ENCODE results near the gene NRXN2.
A peak's percentile ranks its signal among the peaks of the same experiment; 100 is the strongest.
"Not testable (repeated sequence)": the region's sequence is repeated elsewhere in the genome, so short reads cannot be mapped to it uniquely, and the experiment has no call there.

The NRXN2 gene

DNA sequence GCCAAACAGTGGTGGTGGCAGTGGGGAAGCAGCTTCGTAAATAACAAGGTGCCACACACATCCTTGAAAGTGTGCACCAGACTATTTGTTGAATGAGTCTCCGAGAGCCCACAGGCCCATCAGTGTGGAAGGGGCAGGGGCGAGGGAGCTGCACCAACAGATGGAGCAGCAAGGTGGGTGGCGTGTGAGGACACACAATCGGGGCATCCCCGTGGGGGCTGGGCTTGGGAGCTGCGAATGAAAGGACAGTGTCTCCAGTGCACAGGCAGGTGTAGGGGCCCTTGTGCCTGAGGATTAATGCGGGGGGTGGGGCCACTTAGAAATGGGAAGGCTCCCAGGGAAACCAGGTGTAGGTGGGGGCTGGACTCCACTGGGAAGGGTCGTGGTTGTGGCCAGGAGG, 2.8 kb downstream of the NRXN2 start:
- DNase-seq, result no peak

DNA sequence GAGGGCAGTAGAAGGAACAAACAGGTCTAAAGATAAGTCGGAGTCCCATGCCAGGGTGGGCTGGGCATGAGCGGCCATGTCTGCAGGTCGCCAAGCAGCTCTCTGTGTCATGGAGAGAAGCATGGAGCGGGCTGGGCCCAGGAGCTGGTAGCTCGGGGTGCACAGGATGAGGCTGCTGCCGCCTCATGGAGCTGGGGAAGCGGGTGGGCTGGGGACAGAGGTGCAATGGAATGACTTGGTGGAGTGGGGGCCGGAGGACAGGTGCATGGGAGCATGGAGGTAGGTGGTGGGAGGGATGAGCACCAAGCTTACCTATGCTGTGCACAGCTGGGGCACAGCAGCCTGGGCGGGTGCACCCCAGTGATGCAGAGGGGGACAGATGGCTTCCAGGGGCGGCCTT, 3.6 kb downstream of the NRXN2 start:
- no peak for DNase-seq

DNA sequence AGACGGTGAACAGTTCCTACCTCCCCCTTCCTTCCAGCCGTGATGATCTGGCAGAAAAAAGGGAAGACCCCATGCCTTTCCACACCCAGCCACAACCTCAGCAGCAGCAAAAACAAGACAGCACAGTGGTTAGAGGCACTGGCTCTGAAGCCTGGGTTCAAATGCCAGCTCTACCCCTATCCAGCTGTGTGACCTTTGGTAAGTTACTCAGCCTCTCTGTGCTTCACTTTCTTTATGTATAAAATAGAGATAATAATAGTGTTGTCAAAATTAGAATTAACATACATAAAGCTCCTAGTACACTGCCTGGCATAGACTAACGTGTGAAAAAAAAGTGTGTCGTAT, 4.2 kb downstream of the NRXN2 start:
- peak; percentile 11 for DNase-seq

DNA sequence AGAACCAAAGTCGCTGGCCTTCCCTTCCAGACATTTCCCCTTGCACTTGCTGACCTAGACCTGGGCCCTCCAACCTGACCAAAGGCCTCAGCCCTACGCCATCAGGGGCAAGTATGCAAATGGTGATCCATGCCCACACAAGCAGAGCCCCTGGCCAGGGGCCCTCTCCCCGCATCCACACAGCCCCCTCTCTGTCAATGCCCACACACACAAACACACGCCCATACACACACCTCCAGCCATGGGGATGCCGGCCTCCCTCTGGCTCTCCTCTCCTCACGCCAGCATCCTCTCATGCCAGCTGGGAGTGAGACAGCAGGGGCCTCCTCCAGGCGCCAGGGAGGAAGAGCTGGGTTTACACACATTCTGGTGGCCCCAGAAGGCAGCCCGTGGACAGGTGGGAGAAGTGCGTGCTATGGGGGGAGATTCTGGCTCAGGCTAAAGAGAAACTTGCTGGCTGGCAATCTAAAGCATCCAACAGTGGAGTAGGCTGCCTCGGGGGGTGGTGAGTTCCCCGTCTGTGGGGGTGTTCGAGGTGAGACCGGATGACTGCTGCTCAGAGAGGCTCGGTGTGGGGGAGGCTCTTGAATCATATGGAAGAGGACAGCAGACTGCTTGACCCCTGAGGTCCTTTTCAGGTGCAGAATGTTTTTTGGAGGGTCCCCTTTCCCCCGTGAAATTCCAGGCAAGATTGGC, 4.8 kb downstream of the NRXN2 start:
- peak; percentile 8 for DNase-seq

DNA sequence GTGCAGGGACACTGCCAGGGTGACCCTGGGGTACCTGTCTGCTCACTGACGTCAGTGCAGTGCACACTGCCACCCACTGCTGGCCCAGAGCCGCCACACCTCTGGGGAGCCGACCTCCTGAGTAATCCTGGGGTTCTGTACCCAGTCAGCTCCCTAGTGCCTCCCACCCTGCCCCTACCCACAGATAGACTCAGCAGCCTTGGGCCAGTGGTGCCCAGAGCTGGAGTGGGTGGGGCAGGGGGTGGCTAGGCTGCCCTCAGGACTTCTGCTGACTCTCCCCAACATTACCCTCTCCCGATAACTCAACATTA, 5.8 kb downstream of the NRXN2 start:
- DNase-seq, result peak; percentile 21

DNA sequence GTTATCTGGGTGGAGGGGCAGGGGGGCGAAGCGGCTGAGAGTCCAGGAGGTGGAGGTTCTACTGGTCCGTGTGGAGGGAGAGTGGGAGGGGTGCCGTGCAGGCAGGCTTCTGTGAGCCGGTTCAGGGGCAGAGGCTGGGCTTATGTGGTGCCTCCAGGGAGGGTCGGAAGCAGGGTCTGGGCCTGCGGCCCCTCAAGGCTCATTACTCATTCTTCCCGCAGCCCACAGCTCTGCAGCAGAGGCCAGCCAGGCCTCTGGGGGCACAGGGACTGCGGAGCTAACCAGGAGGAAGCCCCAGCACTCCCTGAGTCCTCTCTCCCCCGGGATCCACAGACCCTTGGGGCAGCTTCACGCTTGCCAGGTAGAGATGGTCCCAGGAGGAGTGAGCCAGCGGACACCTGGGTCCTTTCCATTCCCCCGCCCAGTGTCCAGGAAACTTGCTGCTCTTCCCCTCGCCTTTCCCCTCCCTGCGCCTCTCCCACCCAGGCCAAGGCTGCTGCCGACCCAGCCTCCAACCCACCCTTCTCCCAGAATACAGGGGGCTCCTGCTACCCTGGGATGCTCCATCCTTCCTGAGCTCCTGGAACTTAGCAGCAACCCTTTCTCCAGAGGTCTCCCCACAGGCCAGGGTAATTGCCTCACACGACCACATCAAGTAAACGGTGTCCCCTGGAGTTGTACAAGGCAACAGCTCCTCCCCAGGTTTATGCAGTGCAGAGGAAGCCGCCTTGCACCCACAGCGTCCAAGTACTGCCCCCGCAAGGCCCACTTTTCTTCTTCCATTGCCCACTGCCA, 6.3 kb downstream of the NRXN2 start:
- peak; percentile 20 for DNase-seq

DNA sequence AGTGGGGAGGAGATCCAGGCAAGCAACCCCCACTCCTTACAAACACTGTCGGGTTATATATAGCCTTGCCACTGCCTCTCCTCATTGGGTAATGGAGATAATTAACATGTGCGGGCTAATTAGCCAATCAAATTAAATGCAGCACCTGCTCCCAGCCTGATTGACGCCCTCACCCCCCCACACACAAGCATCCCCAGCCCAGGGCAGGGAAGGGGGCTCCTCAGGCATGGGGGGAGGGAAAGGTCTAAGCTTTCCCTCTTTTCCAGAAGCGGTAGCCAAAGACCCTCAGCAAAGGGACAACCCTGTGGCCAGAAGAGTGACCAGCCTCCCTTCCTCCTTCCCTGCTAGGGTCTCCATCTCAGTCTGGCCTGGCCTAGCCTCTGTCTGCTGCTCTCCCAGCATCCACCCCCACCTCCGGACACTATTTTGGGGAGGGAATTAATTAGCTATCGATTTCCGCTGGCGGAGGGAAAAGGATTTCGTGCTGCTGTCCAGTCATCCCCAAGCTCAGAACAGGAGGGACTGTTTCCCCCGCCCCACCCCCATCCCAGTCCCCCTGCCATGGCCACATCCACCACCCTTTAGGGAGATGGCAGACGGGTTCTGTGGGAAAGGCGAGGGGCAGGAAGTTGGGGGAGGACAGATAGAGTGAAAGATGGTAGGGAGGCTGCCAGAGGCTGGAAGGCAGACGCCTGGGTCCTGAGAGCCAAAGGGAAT, 7.1 kb downstream of the NRXN2 start:
- no peak for DNase-seq

DNA sequence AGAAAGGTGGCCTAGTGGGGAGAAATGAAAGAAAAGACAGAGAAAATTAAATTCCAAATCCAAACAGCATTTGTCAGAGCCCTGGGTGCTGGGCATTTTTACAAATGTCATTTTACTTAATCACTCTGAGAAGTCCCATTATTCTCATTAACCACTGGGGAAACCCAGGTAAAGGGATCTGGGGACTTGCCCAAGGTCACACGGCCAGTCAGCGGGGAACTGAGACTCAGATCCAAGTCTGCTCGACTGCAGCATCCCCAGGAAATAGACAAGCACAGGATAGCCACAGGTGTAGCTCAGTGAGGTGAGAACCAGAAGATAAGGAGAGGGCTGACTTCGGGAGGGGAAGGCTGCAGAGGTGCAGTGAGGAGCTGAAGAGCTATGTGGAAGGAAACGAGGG, 7.9 kb downstream of the NRXN2 start:
- no peak for DNase-seq

DNA sequence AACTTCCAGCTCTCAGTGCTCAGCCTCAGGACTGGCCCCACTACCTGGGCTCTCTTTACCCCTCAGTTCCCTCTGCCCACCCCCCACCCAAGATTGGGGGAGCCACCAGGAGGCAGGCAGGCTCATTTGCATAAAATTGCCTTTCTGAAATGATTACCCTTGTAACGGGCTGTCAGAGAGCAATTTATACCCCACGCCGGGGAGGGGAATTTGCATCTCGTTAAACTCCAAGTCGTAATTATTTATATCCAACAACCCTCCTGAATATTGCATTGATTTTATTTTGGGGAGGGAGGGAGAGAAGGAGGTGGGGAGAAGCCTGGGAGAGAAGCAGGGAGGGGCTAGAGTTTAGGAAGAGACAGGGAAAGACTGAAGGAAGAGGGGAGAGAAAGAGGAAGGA, 8.3 kb downstream of the NRXN2 start:
- no peak for DNase-seq

DNA sequence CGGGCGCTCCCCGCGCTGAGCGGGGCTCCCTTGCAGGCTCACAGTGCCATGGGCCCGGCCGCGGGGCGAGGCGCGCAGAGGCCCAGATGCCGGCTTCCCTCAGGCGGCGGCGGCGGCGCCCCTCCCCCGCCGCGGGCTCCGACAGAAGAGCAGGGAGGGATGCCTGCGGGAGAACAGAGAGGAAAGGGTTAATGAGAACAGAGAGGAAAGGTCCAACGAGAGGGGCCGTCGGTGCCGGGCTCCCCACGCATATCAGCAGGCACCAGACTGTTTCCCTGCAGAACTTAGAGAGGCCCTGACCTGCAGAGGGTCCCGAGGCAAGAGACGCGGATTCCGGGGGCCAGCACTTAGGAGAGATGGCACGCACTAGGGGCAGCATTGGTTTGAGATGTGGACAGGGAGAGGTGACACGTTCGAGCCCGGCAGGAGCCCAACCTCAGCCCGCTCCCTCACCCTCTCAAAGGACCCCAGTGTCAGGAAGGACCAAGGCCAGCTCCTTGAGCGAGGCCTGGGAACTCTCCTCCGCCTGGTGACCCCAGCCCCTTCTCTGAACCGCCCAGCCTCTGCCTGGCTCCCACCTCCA, 9.1 kb downstream of the NRXN2 start:
- no peak for DNase-seq

DNA sequence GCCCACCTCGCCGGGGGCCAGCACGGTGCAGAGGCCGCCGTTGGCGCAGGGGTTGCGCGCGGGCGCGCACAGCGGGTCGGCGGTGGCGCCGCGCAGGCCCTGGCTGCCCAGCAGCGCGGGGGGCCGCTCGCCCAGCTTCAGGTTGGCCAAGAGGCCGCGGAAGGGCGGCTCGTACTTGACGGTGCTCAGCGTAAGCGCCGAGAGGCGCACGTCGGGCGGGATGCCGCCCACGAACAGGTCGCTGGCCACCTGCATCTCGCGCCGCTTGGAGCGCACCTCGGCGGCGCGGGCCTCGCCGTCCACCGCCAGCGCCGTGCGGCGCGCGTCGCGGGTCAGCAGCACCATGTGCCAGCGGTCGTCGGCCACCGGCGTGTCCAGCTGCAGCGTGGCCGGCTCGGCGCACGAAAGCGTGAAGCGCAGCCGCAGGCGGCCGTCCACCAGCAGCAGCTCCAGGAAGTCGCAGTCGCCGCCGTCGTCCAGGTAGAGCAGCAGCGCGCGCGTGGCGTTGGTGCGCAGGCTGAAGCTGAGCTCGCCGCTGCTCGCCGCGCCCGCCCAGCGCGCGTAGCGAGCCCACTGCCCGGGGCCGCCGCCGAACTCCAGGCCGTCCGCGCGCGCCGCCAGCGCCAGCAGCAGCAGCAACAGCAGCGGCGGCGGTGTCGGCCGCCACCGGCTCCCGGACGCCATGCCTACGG, 9.8 kb downstream of the NRXN2 start:
- DNase-seq, result peak; percentile 68

DNA sequence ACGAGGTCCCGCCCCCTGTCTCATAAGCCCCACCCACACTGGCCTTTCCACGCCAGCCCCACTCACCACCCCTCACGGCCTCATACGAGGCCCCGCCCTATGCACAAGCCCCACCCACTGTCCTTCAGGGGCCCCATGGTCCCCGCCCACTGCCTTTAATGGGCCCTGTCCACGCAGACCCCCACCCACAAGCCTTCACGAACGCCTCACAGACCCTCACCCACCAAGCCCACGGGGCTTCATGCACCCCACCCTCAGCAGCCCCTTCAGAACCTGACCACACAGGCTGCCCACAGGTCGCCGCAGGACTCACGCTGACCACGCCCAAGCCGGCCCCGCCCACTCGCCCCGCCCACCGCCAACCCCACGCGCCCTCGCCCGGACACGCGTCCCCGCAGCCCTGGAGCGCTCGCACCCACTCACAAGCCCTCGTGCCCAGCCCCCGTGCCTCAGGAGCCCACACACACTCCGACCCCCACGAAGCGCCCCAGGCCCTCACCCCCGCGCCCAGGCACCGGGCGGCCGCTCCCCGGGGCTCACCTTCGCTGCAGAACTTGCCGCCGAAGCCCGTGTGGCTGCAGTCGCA, 10.5 kb downstream of the NRXN2 start:
- no peak for DNase-seq

DNA sequence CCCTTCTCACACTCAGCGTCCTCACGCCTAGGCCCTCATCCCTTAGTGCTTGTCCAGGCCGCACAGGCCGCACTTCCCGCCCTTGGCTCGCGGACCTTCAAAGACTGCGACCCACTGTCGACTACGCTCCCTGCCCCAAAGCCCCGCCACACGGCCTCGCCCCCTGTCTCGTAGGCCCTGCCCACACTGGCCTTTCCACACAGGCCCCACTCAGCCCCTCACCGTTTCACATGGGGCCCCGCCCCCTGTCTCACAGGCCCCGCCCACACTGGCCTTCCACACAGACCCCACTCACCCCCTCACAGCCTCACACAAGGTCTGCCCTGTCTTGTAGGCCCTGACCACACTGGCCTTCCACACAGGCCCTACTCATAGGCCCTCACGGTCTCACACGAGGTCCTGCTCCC, 11.0 kb downstream of the NRXN2 start:
- no peak for DNase-seq

DNA sequence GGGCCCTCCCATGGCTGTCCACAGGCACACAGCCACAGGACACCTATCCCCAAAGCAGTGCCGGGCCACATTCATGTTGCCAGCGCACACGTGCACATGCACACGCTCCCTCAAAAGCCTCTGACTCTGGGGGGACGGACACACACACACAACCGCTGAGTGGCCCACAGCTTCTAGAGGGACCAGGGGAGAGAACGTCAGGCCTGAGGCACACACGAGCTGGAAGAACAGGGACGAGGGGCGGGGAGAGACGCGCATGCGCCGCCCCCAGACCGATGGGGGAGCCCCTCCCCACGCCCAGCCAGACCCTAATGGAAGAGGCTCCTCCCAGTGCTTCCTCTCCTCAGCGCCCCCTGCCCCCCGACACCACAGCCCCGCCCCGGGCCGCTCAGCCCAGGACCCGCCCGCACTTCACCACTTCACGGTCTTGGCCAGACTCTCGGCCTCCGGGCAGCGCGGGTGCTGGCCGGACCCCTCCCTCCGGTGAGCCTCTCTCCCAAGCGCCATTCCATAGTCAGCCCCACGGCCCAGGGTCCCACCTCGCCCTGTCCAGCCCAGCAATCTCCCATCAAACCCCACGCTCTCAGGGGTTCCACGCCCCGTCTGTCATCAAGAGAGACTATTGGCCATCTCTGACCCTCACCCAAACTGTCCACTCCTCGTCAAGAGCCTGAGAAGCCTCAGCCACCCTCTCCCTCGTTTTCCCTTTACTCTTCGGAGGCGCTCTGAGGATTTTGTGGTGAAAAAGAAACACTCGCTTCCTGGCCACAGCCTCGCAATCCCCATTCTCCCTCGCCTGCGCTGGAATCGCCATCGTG, 11.7 kb downstream of the NRXN2 start:
- DNase-seq, result no peak

DNA sequence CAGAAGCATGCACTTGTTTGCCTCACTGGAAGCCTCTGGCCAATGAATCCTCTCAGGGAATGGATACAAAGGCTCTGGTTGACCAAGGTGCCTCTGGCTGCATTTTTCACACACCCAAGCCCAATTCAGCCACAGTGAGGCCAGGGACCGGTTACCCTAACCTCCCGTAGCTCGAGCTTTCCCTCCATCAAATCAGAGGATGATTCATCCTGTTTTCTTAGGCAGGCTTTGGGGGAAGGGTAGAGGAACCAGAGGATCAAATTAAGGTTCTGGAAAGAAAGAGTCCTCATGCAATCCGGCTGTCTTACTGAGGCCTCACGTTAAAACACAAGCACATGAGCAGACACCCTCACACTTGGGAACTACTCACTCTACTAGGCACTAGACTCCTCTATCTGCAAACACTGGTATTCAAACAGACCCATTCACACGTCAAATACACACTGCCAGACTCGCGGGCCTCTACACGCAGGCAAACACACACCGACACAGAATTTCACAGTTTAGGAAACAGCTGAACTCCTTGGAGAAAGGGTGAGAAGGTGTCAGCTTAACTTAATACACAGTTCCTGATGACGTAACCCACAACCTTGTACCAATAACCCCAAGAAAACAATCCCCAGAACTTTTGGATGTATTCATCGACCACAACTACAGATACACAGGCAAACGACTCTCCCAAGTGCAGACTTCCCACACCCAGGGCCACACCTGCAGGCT, 12.4 kb downstream of the NRXN2 start:
- DNase-seq, result no peak

DNA sequence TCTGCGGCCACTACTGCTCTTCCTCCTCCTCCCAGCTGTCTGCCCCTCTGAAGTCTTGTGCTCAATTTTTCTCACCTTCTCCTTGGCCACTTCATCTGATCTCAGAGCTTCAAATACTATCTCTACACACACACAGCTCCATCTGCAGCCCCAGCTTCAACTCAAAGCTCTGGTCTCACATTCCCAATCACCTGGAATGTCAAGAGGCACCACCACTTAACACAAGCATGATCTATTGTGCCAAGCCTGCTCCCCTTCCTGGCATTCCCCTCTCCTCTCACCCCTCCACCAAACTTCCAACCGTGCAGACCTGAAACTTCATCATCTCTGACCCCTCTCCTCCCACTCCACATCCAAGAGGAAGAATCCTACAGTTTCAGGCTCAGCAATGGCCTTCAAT, 17.5 kb downstream of the NRXN2 start:
- DNase-seq, result no peak

DNA sequence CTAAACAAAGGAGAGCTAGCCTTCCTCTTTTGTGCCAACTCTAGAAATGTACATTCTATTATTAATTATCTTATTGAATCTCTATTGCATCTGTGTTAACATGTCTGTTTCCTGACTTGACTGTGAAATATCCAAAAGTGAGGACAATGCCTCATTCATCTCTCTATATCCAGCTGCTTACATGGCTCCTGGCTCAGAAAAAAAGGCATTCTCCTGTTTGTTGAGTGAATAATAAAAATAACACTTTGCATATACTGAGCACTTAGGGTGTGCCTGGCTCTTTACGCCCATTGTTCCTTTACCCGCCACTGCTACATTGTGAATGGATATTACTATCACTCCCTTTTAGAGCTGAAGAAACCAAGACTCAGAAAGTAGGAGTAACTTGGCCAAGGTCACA, 19.9 kb downstream of the NRXN2 start:
- DNase-seq, result no peak

DNA sequence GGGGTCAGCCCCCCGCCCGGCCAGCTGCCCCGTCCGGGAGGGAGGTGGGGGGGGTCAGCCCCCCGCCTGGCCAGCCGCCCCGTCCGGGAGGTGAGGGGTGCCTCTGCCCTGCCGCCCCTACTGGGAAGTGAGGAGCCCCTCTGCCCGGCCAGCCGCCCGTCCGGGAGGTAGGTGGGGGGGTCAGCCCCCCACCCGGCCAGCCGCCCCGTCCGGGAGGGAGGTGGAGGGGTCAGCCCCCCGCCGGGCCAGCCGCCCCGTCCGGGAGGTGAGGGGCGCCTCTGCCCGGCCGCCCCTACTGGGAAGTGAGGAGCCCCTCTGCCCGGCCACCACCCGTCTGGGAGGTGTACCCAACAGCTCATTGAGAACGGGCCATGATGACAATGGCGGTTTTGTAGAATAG, 21.0 kb downstream of the NRXN2 start:
- not testable (repeated sequence) for DNase-seq

DNA sequence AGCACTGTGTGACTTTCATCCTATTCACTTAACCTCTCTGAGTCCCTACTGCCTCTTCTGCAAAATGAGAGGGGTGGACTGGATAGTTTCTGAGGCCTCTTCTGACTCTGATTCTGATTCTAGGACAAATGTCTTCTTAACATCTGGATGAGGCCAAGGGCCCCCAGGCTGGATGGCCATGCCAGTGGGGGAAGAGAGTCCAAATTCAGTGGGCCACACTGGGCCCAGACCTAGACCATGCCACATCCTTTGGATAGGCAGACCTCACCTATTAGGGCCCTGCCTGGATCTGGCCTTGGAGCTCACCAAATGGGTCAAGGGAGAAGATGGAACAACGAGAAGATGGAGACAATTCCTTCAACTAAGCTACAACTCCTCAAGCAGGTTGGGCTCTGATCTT, 24.6 kb downstream of the NRXN2 start:
- DNase-seq, result no peak

DNA sequence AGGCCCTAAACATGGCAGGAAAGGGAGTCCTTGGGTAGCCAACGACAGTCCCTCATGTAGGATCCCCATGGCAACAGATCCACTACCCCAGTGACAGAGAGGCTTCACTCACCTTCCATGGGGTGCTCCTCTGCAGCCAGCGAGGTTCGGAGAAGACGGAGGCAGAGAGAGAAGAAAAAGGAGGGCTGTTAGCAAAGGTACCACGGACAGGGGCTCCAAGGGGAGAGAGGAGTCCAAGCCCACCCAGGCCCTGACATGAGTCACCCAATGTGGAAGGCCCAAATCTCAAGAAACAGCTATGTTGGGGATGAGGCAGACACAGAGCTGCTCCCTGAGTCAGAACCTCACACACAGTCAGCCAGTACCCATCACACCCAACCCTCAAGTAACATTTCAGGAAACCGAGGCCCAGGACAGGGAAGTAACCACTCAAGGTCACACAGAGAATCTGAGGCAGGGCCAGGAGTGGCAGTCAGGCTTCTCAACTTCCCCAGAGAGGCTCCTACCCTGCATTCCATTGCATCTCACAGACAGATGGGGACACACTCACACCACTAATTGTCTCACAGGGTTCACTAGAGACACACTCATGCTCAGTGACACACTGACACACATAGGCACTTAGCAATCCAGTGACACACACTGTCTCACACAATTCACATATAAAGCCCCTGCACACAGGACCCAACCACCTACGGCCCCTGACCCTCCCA, 25.2 kb downstream of the NRXN2 start:
- no peak for DNase-seq

DNA sequence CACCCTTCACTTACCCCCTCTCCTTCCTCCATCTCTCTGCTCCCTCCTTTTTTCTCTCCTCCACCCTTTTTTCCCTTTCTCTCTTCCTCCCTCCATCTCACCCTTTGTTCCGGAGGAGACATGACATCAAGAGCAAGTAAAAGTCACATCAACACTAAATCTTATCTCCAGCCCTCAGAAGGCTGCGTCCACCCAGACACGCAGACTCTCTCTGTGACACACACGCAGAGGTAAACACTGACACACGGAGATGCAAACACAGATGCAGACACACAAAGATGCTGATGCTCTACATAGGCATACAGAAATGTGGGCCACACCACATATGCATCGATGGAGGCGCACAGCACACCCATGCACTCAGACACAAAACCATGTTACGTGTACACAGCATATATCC, 27.0 kb downstream of the NRXN2 start:
- no peak for DNase-seq
